H1 (cell line): ENCODE data around the gene CCDC30. TPM values are rescaled to one million over a fixed set of nuclear protein-coding genes. Genes with fewer than 3 reads are reported as not detected.

Experiments used
- ATF2 ChIP-seq: IDR thresholded peaks from 2 replicates; pipeline ENCODE4 v1.6.1; 2012; ENCODE audit warnings: low read length, inconsistent platforms
- ATF3 ChIP-seq: IDR thresholded peaks from 2 replicates; pipeline ENCODE4 v1.6.1; 2011; ENCODE audit warnings: low read depth, mild to moderate bottlenecking, low read length; ENCODE audit not compliant: insufficient read depth
- BRCA1 ChIP-seq: IDR thresholded peaks from 2 replicates; pipeline ENCODE4 v1.6.1; 2012; ENCODE audit warnings: low read depth, low read length, improper control_type of control experiment
- CBX5 ChIP-seq: fragments of 300-800, 300-1000 bp; sonication (generic); IDR thresholded peaks from 2 replicates; pipeline ENCODE4 v1.7.1; 2016; ENCODE audit warnings: antibody characterized with exemption, low read length, low read depth
- CBX8 ChIP-seq: fragments of 300-800, 300-1000 bp; sonication (generic); IDR thresholded peaks from 2 replicates; pipeline ENCODE4 v1.7.1; 2016; ENCODE audit warnings: low read depth, low read length, borderline replicate concordance
- CREB1 ChIP-seq: IDR thresholded peaks from 2 replicates; pipeline ENCODE4 v1.6.1; 2012; ENCODE audit warnings: inconsistent platforms
- CTBP2 ChIP-seq: IDR thresholded peaks from 2 replicates; pipeline ENCODE4 v1.7.0; 2011; ENCODE audit warnings: borderline replicate concordance, mild to moderate bottlenecking, moderate library complexity, mixed read lengths, low read length; ENCODE audit not compliant: insufficient read depth, insufficient read length
- FOSL1 ChIP-seq: IDR thresholded peaks from 2 replicates; pipeline ENCODE4 v1.6.1; 2011; ENCODE audit warnings: mild to moderate bottlenecking, low read depth, low read length, moderate library complexity; ENCODE audit not compliant: insufficient read depth
- HDAC6 ChIP-seq: IDR thresholded peaks from one replicate; pipeline ENCODE4 v1.7.1; 2012; ENCODE audit warnings: low read depth, mild to moderate bottlenecking, inconsistent platforms, low read length, moderate library complexity
- MAX ChIP-seq: IDR thresholded peaks from 2 replicates; pipeline ENCODE4 v1.6.1; 2012; ENCODE audit warnings: inconsistent platforms
- NANOG ChIP-seq: IDR thresholded peaks from 2 replicates; pipeline ENCODE4 v1.6.1; 2011; ENCODE audit warnings: low read length, low read depth, mild to moderate bottlenecking, inconsistent platforms; ENCODE audit not compliant: insufficient read depth, poor library complexity, severe bottlenecking
- NRF1 ChIP-seq: IDR thresholded peaks from 2 replicates; pipeline ENCODE4 v1.6.1; 2011; ENCODE audit warnings: mild to moderate bottlenecking, low read depth, low read length, improper control_type of control experiment
- POLR2AphosphoS5 ChIP-seq: IDR thresholded peaks from 2 replicates; pipeline ENCODE4 v1.6.1; 2011; ENCODE audit warnings: low read depth, low read length
- POU5F1 ChIP-seq: IDR thresholded peaks from 2 replicates; pipeline ENCODE4 v1.6.1; 2011; ENCODE audit warnings: low read depth, mild to moderate bottlenecking, low read length, moderate library complexity
- RFX5 ChIP-seq: IDR thresholded peaks from 2 replicates; pipeline ENCODE4 v1.6.1; 2011; ENCODE audit warnings: low read depth, low read length, improper control_type of control experiment, borderline replicate concordance
- RNF2 ChIP-seq: fragments of 200-900, 300-1000 bp; sonication (generic); IDR thresholded peaks from 2 replicates; pipeline ENCODE4 v1.7.1; 2016; ENCODE audit warnings: borderline replicate concordance, low read depth, mild to moderate bottlenecking, antibody characterized with exemption, low read length; ENCODE audit not compliant: poor library complexity, severe bottlenecking; ENCODE audit errors: missing control alignments
- SP2 ChIP-seq: IDR thresholded peaks from 2 replicates; pipeline ENCODE4 v1.6.1; 2012; ENCODE audit warnings: mild to moderate bottlenecking, low read length, inconsistent platforms
- SUZ12 ChIP-seq: fragments of 200-600 bp; sonication (generic); IDR thresholded peaks from 2 replicates; pipeline ENCODE4 v1.6.1; 2012; ENCODE audit warnings: mild to moderate bottlenecking, inconsistent platforms, low read length, moderate library complexity, mixed read lengths
- TAF1 ChIP-seq: IDR thresholded peaks from 2 replicates; pipeline ENCODE4 v1.6.1; 2011; ENCODE audit warnings: mild to moderate bottlenecking, low read depth, low read length
- TAF7 ChIP-seq: optimal IDR thresholded peaks from 2 replicates; pipeline ENCODE3; 2011; ENCODE audit warnings: low read depth, mild to moderate bottlenecking, inconsistent platforms, low read length, moderate library complexity, borderline replicate concordance
- YY1 ChIP-seq: IDR thresholded peaks from 2 replicates; pipeline ENCODE4 v1.6.1; 2011; ENCODE audit warnings: low read depth, mild to moderate bottlenecking, low read length
- polyA plus RNA-seq, 7 experiments: library from polyadenylated mRNA; depleted of rRNA in 3 of 7; stranded (reverse) in 5 of 7; unstranded in 2 of 7; fragments of >200 nt in 5 of 7; fragments of 200-250 nt in 2 of 7; gene quantifications; 1 replicate in 5 of 7; 2 replicates in 1 of 7; 4 replicates in 1 of 7; pipeline versions ENCODE4 v1.2.1 to v1.2.3, GENCODE V29; 2011 to 2013; ENCODE audit warnings: missing spikeins in 2 of 7, mixed read lengths in 2 of 7
- total RNA-seq: library from RNA; stranded (reverse); fragmentation: NEBNext Ultra II Directional; extraction: Animal tissue kit (Norgen Biotek cat#: 25700); gene quantifications from 2 replicates; pipeline ENCODE4 v1.2.1, GENCODE V29; 2021

Gene CCDC30
- total and polyA plus RNA-seq, 2 of the 8 experiments (the other 6 are each of a cell fraction or from before 2014, with no cell fraction given): 0.60 to 1.8 TPM

GRCh38 chr1:42462828-42463763, at the start of gene CCDC30 (continued):
- TF ChIP-seq ATF2 (no peak), CBX5 (no peak), MAX (no peak; the same call in none of the 2 replicates), YY1 (no peak), CREB1 (peak; percentile 88), CBX8 (no peak), RNF2 (no peak), FOSL1 (no peak), POLR2AphosphoS5 (no peak), NRF1 (no peak), SP2 (no peak), SUZ12 (no peak), RFX5 (no peak), TAF7 (no peak), CTBP2 (no peak), HDAC6 (no peak), BRCA1 (no peak), POU5F1 (no peak), ATF3 (no peak), TAF1 (0 out of 2 replicates have a peak, but pooled peaks have one; percentile 30), NANOG (no peak)
